ENCODE data around the gene CYTH2. TPM values are rescaled to one million over a fixed set of nuclear protein-coding genes. Genes with fewer than 3 reads are reported as not detected.

Gene CYTH2
- total RNA-seq, 2 experiments from 2014 or later: 44.0 to 53.2 TPM

DNA sequence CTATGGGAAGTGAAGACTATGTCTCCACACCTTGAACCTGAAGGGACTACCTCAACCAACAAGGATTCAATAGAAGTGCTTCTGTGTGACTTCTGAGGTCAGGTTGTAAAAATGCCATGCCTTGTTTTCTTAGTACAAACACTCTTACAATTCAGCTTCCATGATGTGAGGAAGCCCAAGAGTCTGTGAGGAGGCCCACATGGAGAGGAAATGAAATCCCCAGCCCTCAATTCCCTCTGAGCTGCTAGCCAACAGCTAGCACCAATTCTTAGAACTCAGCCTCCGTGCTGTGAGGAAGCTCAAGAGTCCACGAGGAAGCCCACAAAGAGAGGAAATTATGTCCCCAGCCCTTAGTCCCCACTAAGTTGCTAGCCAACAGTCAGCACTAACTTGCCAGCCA lies 55.1 kb downstream of the CYTH2 start:
- Histone ChIP-seq H4K20me1 (ENCODE audit: insufficient read depth, low read length) (no peaks in the 10 kb centered on the region), H3K4me3 (ENCODE audit: low read depth, low read length, poor library complexity, severe bottlenecking) (no peak overlapping the region), H3K9me3 (ENCODE audit: low read length) (peaks cover 9% of the 10 kb centered on the region; the same call in 1 of the 2 replicates), H3K4me1 (ENCODE audit: insufficient read depth, low read length, poor library complexity, severe bottlenecking) (no peaks in the 10 kb centered on the region), H3K9me2 (ENCODE audit: insufficient read depth, low read length) (no peaks in the 10 kb centered on the region), H3K4me2 (ENCODE audit: low read length) (no peak overlapping the region), H2AFZ (ENCODE audit: low read length) (no peak overlapping the region), H3K79me2 (ENCODE audit: insufficient read depth, low read depth, low read length) (no peaks in the 10 kb centered on the region), H3K36me3 (ENCODE audit: insufficient read depth, low read length) (no peaks in the 10 kb centered on the region), H3K27ac (ENCODE audit: low read depth, low read length, poor library complexity, severe bottlenecking) (no peak overlapping the region)
- no peak for DNase-seq (ENCODE audit: low spot score)
- ChIA-PET CTCF (ENCODE audit: unreplicated experiment) (no interaction called here), POLR2A (no interaction called here)
- TF ChIP-seq, protein P1, sequence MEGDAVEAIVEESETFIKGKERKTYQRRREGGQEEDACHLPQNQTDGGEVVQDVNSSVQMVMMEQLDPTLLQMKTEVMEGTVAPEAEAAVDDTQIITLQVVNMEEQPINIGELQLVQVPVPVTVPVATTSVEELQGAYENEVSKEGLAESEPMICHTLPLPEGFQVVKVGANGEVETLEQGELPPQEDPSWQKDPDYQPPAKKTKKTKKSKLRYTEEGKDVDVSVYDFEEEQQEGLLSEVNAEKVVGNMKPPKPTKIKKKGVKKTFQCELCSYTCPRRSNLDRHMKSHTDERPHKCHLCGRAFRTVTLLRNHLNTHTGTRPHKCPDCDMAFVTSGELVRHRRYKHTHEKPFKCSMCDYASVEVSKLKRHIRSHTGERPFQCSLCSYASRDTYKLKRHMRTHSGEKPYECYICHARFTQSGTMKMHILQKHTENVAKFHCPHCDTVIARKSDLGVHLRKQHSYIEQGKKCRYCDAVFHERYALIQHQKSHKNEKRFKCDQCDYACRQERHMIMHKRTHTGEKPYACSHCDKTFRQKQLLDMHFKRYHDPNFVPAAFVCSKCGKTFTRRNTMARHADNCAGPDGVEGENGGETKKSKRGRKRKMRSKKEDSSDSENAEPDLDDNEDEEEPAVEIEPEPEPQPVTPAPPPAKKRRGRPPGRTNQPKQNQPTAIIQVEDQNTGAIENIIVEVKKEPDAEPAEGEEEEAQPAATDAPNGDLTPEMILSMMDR (conservative IDR thresholded peaks at IDR 0.05; ENCODE audit: low read length): no peak
- no peak for TF ChIP-seq EZH2phosphoT487 (IDR thresholded peaks at IDR 0.05; ENCODE audit: borderline replicate concordance, low read depth, low read length)
- intact Hi-C loops (cut with micrococcal nuclease; ENCODE audit: unreplicated experiment): no loop called here
- BruUV-seq (replicated peaks): no TSS peak

DNA sequence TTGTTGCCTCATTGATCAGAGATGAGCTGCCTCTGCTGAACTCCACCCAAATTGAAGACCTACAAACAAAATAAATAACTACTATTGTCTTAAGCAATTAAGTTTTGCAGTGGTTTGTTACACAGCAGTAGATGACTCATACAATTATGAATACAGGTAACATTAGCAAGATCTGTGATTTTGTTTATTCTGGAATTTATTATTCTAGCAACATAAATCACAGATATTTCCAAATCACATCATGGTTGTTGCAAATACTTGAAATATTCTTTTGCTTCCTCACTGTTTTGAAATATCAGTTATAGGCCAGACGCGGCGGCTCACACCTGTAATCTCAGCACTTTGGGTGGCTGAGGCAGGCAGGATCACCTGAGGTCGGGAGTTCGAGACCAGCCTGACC lies 55.6 kb downstream of the CYTH2 start:
- BruUV-seq (replicated peaks): no TSS peak
- no peak overlapping the region for H3K27ac ChIP-seq (ENCODE audit: low read depth, low read length, poor library complexity, severe bottlenecking)
- DNase-seq (ENCODE audit: low spot score): no peak
- H2AFZ ChIP-seq (ENCODE audit: low read length): no peak overlapping the region
- TF ChIP-seq, protein P1 (conservative IDR thresholded peaks at IDR 0.05; ENCODE audit: low read length): no peak
- TF ChIP-seq EZH2phosphoT487 (IDR thresholded peaks at IDR 0.05; ENCODE audit: borderline replicate concordance, low read depth, low read length): no peak
- ChIA-PET CTCF (ENCODE audit: unreplicated experiment) (no interaction called here), POLR2A (no interaction called here)
- intact Hi-C loops (cut with micrococcal nuclease; ENCODE audit: unreplicated experiment): no loop called here
- H3K9me3 ChIP-seq (ENCODE audit: low read length): peaks cover 9% of the 10 kb centered on the region; the same call in 1 of the 2 replicates
- H3K36me3 ChIP-seq (ENCODE audit: insufficient read depth, low read length): no peaks in the 10 kb centered on the region
- no peaks in the 10 kb centered on the region for H3K4me1 ChIP-seq (ENCODE audit: insufficient read depth, low read length, poor library complexity, severe bottlenecking)
- H4K20me1 ChIP-seq (ENCODE audit: insufficient read depth, low read length): no peaks in the 10 kb centered on the region
- H3K9me2 ChIP-seq (ENCODE audit: insufficient read depth, low read length): no peaks in the 10 kb centered on the region
- H3K4me2 ChIP-seq (ENCODE audit: low read length): no peak overlapping the region
- H3K79me2 ChIP-seq (ENCODE audit: insufficient read depth, low read depth, low read length): no peaks in the 10 kb centered on the region
- H3K4me3 ChIP-seq (ENCODE audit: low read depth, low read length, poor library complexity, severe bottlenecking): no peak overlapping the region

DNA sequence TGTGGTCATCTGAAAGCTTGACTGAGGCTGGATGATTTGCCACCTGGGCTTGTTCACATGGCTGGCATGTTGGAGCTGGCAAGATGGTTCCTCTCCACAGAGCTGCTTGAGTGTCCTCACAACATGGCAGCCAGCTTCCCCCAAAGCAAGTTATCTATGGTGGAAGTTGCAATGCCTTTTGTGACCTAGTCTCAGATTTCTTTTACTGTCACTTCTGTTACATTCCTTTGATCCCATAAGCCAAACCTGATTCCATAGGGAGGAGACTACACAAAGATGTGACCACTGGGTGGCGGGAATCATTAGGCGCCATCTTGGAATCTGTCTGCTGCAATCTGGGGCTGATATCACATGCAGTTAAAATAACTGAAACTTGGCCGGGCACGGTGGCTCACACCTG lies 60.0 kb downstream of the CYTH2 start:
- no peak for DNase-seq (ENCODE audit: low spot score)
- TF ChIP-seq EZH2phosphoT487 (IDR thresholded peaks at IDR 0.05; ENCODE audit: borderline replicate concordance, low read depth, low read length): no peak
- TF ChIP-seq, protein P1 (conservative IDR thresholded peaks at IDR 0.05; ENCODE audit: low read length): no peak
- no TSS peak for BruUV-seq (replicated peaks)
- Histone ChIP-seq H3K36me3 (ENCODE audit: insufficient read depth, low read length) (no peaks in the 10 kb centered on the region), H3K4me1 (ENCODE audit: insufficient read depth, low read length, poor library complexity, severe bottlenecking) (no peaks in the 10 kb centered on the region), H4K20me1 (ENCODE audit: insufficient read depth, low read length) (no peaks in the 10 kb centered on the region), H3K4me2 (ENCODE audit: low read length) (no peak overlapping the region), H3K27ac (ENCODE audit: low read depth, low read length, poor library complexity, severe bottlenecking) (no peak overlapping the region), H3K79me2 (ENCODE audit: insufficient read depth, low read depth, low read length) (no peaks in the 10 kb centered on the region), H2AFZ (ENCODE audit: low read length) (no peak overlapping the region), H3K9me3 (ENCODE audit: low read length) (peaks cover 9% of the 10 kb centered on the region; the same call in 1 of the 2 replicates), H3K9me2 (ENCODE audit: insufficient read depth, low read length) (no peaks in the 10 kb centered on the region), H3K4me3 (ENCODE audit: low read depth, low read length, poor library complexity, severe bottlenecking) (no peak overlapping the region)
- ChIA-PET POLR2A (interaction anchor here (0.6 kb wide), 1 partner anchor 11 kb away, joined by 3 read pairs; no protein-coding TSS in a partner anchor), CTCF (ENCODE audit: unreplicated experiment) (no interaction called here)
- intact Hi-C loops (cut with micrococcal nuclease; ENCODE audit: unreplicated experiment): no loop called here
